Putamen (tissue), 1 donor: ENCODE measurements around the gene AKR1C8.

Experiments used
- DNase-seq: peaks from one replicate; pipeline ENCODE4 v3.0.0-alpha.2; 2016; ENCODE audit warnings: low spot score

The AKR1C8 gene

DNA sequence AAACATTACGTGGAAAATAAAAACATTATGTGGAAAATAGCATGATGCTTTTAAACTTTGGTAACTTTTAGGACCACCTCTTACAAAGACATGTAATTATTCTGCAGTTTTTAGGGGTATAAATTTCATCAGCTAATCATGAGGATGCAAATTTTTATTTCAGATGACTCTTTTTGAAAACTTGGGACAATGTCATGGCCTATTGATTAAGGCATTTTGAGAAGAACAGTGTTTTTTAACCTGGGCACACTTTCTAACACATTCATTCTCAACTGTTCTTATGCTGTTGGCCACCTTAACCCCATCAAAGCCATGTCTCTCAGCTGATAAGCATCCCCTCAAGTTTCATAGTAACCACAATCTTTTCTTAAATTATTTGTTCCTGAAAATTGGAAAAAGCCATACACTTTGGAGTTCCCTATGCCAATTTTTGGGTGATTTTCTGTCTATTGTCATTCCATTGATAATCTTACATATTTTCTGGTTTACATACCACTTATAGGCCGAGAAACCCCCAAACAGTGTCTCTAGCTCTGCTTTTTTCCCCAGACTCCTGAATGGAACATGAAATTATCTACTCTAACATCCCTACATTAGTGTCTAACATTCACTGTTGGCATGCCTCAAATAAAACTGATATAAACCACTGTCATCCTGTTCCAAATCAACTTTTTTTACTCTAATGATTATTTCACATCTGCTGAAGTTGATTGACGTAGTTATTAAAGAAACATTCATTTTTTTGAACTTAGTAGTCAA lies 76.1 kb downstream of the AKR1C8 start:
- DNase-seq = no peak

DNA sequence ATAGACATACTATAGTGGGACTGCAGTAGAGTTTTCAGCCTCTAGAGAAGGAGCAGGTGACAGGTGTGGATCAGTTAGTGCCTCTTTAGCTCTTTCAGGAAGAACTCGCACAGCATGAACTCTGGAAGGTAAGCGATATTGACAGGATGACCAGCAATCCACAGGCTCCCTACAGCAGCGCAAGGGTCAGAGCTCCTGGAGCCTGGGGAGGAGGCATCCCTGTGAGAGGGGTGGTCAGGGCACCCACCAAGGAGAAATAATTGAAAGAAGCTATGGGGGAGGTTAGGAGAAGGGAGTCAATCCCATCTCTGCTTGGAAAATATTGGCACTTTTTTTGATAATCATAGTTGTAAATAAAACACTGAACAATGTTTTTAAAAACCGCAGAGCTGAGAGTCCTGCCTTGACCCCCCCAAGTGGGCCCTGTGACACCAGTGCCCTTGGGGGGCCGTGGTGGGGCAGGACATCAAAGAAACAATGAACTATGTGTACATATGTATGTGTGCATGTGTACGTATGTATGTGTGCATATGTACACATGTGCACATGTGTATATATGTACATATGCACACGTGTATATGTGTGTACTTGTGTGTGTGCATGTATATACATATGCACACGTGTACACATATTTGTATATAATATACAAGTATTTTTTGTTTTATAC lies 77.0 kb downstream of the AKR1C8 start:
- DNase-seq = no peak

DNA sequence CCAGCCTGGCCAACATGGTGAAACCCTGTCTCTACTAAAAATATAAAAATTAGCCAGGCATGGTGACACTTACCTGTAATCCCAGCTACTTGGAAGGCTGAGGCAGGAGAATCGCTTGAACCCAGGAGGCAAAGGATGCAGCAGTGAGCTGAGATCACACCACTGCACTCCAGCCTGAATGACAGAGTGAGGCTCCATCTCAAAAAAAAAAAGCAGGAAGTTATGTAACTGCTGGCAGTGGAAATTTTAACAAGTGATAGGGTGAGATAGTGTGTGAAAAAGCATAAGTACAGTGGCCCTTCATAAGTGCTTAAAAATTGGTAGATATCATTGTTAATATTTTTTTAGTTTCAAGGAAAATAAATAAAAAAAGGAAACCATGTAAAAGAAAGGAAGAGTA lies 78.4 kb downstream of the AKR1C8 start:
- DNase-seq = no peak

GRCh38 chr10:5105626-5106025 lies 79.3 kb downstream of the AKR1C8 start:
- DNase-seq = no peak
